HepG2 (cell line): Measurements from ENCODE around the gene SRRT.
"Not testable (repeated sequence)": the region's sequence is repeated elsewhere in the genome, so short reads cannot be mapped to it uniquely, and the experiment has no call there.

Experiments
- CEBPB ChIP-seq: IDR thresholded peaks from 2 replicates; pipeline ENCODE4 v1.6.1; 2011; ENCODE audit warnings: low read depth, low read length, improper control_type of control experiment, borderline replicate concordance
- CTCF ChIP-seq: sonication (generic); formaldehyde crosslinking; IDR thresholded peaks from 2 replicates; pipeline ENCODE4 v1.5.0; 2020; ENCODE audit warnings: mild to moderate bottlenecking, missing genetic modification reagents, moderate library complexity
- FOXA3 ChIP-seq: IDR thresholded peaks from 2 replicates; pipeline ENCODE4 v1.6.1; 2016; ENCODE audit warnings: missing genetic modification reagents, missing compliant biosample characterization
- GABPA ChIP-seq, 2 experiments: IDR thresholded peaks; 2 replicates each; pipeline ENCODE4 v1.6.1; 2011 to 2016; ENCODE audit warnings: low read depth in 2 of 2, low read length in 1 of 2, missing biosample characterization in 1 of 2, missing genetic modification characterization in 1 of 2
- GPBP1L1 ChIP-seq: sonication (generic); formaldehyde crosslinking; IDR thresholded peaks from 2 replicates; pipeline ENCODE4 v1.5.0; 2020; ENCODE audit warnings: mild to moderate bottlenecking, missing genetic modification reagents
- KDM2A ChIP-seq: sonication (generic); formaldehyde crosslinking; IDR thresholded peaks from 2 replicates; pipeline ENCODE4 v1.4.0; 2020; ENCODE audit warnings: low read depth, missing genetic modification reagents, borderline replicate concordance
- MIXL1 ChIP-seq: IDR thresholded peaks from 2 replicates; pipeline ENCODE4 v1.6.1; 2016
- MXD1 ChIP-seq: sonication (generic); formaldehyde crosslinking; IDR thresholded peaks from 2 replicates; pipeline ENCODE4 v1.4.0; 2020; ENCODE audit warnings: mild to moderate bottlenecking, missing genetic modification reagents
- POLR2A ChIP-seq, 2 experiments: IDR thresholded peaks; 2 replicates each; pipeline ENCODE4 v1.6.1; 2011; ENCODE audit warnings: low read depth in 2 of 2, low read length in 2 of 2, mild to moderate bottlenecking in 1 of 2, moderate library complexity in 1 of 2; ENCODE audit not compliant: insufficient read depth in 1 of 2
- SMARCC2 ChIP-seq: fragments of 450-650 bp; IDR thresholded peaks from 2 replicates; pipeline ENCODE4 v1.6.1; 2017; ENCODE audit warnings: antibody characterized with exemption, mild to moderate bottlenecking
- TGIF2 ChIP-seq: IDR thresholded peaks from 2 replicates; pipeline ENCODE4 v1.6.1; 2016; ENCODE audit warnings: control low read depth, missing compliant biosample characterization
- ZNF431 ChIP-seq: sonication (generic); formaldehyde crosslinking; IDR thresholded peaks from 2 replicates; pipeline ENCODE4 v1.9.0; 2022; ENCODE audit warnings: missing genetic modification reagents, low read depth, mild to moderate bottlenecking, borderline replicate concordance
- ZNF670 ChIP-seq: sonication (generic); formaldehyde crosslinking; IDR thresholded peaks from 2 replicates; pipeline ENCODE4 v1.8.0; 2022; ENCODE audit warnings: mild to moderate bottlenecking, missing genetic modification reagents, borderline replicate concordance

GRCh38 chr7:100910443-100910842, 35.5 kb downstream of the SRRT start:
- TF ChIP-seq CTCF (CRISPR knock-in tag); GPBP1L1; CEBPB; KDM2A (CRISPR knock-in tag); FOXA3; TGIF2 (CRISPR knock-in tag); POLR2A (IDR thresholded peaks at IDR 0.05; ENCODE audit: insufficient read depth in 1 of 2, low read depth in 2 of 2, low read length in 2 of 2); ZNF431 (CRISPR knock-in tag); ZNF670 (CRISPR knock-in tag); GABPA (IDR thresholded peaks at IDR 0.05; ENCODE audit: low read depth, low read length); GABPA (CRISPR knock-in tag; IDR thresholded peaks at IDR 0.05; ENCODE audit: low read depth); SMARCC2; MIXL1 (CRISPR knock-in tag); MXD1 (CRISPR knock-in tag): not testable (repeated sequence)
